ENCODE results near the gene IER5L.

IER5L gene

GRCh38 chr9:129161534-129161837, 16.6 kb downstream of the IER5L start:
- no peak for DNase-seq (ENCODE audit: low spot score)

DNA sequence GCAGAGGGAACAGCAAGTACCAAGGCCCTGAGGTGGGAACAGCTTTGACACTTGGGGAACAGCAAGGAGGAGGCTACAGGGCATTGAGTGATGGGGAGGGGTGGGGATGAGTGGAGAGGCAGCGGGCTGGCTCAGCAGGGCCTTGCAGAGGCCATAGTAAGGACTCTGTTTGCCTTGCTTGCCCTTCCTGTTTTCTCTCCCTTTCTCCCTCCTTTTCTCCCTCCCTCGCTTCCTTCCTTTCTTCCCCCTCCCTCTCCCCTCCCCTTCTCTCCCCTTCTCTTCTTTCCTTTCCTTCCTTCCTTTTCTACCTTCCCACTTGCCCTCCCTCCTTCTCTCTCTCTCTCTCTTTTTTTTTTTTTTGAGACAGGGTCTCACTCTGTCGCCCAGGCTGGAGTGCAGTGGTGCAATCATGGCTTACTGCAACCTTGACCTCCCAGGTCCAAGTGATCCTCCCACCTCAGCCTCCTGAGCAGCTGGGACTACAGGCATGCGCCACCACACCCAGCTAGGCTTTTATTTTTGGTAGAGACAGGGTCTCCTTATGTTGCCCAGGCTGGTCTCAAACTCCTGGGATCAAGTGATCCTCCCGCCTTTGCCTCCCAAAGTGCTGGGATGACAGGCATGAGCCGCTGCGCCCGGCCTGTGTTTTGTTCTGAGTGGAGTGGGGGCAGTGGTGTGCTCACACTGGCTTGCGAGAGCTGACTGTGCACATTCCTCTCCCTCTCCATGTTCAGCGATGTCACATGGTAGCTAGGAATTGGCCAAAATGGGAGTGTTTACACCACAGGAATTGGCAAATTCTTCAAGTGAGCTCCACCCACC, 17.1 kb downstream of the IER5L start:
- no peak for DNase-seq (ENCODE audit: low spot score)

DNA sequence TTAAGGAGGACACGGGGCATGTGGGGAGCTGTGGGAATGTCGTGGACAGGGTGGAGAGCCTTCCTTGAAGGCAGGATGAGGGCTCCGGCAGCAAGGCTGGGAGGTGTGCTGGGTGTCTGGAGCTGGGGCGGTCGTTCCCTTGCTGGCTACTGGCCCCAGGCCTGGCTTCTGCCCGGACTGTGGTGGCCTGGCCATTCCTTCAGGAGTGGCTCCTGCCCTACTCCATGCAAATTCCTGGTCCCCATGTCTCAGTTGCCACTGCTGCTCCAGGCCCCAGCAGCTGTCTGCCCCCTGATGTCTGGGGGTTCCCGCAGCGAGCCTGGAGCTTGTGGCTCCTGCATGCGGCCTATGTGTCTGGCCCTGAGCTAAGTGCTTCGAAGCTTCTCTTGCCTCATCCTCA, 21.9 kb downstream of the IER5L start:
- no peak for DNase-seq (ENCODE audit: low spot score)

GRCh38 chr9:129154866-129155477, 23.1 kb downstream of the IER5L start:
- DNase-seq (ENCODE audit: low spot score), result no peak

GRCh38 chr9:129151469-129151868, 26.6 kb downstream of the IER5L start:
- DNase-seq (ENCODE audit: low spot score), result no peak

- no peak for DNase-seq (ENCODE audit: low spot score)
Measured at GRCh38 chr9:129150672-129151211, 27.3 kb downstream of the IER5L start.

- no peak for DNase-seq (ENCODE audit: low spot score)
Measured at GRCh38 chr9:129150122-129150521, 27.9 kb downstream of the IER5L start.

GRCh38 chr9:129149442-129149841, 28.6 kb downstream of the IER5L start:
- DNase-seq (ENCODE audit: low spot score), result no peak

GRCh38 chr9:129148463-129149204, 29.4 kb downstream of the IER5L start:
- no peak for DNase-seq (ENCODE audit: low spot score)

- no peak for DNase-seq (ENCODE audit: low spot score)
Measured at GRCh38 chr9:129146441-129146941, 31.6 kb downstream of the IER5L start.

GRCh38 chr9:129145841-129146292, 32.2 kb downstream of the IER5L start:
- DNase-seq (ENCODE audit: low spot score), result no peak

DNA sequence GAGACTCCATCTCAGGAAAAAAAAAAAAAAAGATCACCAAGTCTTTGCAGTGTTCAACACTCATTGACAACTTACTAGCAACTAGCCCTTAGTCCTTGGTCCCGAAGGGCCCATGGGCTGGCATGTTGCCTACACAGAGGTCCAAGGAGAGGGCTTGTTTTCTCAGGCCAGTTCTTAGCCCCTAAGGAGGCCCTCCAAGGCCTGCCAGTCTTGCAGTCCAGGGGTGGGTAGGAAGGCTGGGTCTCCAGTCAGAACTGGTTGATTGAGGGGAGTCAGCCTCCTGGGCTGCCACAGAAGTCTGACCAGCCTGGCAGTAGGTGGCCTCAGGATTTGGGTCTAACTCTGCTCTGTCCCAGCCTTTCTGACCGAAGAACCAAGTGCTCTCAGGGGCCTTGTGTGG, 32.7 kb downstream of the IER5L start:
- no peak for DNase-seq (ENCODE audit: low spot score)

- DNase-seq (ENCODE audit: low spot score), result peak; percentile 85
Measured at GRCh38 chr9:129143031-129143927, 34.8 kb downstream of the IER5L start.

DNA sequence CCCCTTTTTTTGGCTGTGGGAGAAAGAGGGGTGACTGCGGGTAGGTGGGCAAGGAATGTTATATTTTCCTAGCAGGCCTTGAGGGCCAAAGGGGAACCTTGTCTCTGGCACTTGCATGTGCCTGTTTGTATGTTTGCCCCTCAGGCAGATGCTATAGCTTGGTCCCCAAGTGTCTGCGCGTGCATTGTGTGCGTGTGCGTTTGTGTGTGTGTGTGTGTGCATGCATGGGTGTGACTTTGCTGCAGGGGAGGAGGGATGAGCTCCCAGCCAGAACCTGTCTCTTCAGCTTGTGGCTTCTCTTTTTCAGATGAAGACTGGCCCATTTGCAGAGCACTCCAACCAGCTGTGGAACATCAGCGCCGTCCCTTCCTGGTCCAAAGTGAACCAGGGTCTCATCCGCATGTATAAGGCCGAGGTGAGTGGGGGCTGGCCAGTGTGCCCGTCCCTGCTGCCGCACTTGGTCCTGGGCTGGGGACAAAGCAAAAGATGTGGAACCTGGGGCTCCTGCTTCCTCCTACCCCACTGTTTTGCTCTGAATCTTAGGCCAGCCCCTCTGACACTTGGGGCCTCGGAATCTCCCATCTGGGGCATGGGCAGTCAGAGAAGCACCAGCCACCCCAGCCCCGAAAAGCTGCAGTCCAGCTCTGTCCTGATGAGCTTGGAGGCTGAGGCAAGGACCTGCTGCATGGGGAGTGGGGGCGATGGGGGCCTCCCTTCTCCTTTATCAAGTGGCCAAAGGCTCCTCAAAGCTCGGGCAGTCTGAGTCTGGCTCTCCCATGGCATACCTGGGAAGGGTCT, 35.7 kb downstream of the IER5L start:
- DNase-seq (ENCODE audit: low spot score), result no peak

GRCh38 chr9:129141066-129142041, 36.7 kb downstream of the IER5L start:
- DNase-seq (ENCODE audit: low spot score), result no peak

- peak; percentile 66 for DNase-seq (ENCODE audit: low spot score)
Measured at GRCh38 chr9:129140397-129141065, 37.5 kb downstream of the IER5L start.

DNA sequence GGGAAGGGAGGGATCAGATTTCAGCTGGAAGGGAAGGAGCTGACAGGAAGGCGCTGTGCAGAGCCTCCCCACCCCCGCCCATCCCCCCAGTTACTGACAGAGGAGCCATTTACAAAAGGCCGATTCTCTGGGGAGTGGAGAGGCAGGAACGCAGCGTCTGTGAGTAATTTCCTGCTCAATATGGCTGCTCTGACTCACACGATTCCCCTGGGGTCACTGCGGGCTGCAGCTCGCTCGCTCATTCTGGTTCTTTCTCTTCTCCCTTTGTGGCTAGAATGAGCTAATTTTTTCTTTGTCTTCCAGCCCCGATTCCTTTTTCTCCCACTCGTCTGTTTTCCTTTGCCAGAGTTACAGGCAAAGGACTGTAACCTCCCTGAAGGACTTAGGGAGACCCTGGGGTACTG, 38.1 kb downstream of the IER5L start:
- peak; percentile 88 for DNase-seq (ENCODE audit: low spot score)

GRCh38 chr9:129139233-129139992, 38.6 kb downstream of the IER5L start:
- DNase-seq (ENCODE audit: low spot score), result peak; percentile 78

All from D341Med (cell line).